Right atrium auricular region (tissue), 2 donors: ENCODE results near the gene CFAP161. TPM values are rescaled to one million over a fixed set of nuclear protein-coding genes. Genes with fewer than 3 reads are reported as not detected.

ENCODE experiments used
- DNase-seq: peaks from one replicate; pipeline ENCODE4 v3.0.0-alpha.2; 2019; ENCODE audit warnings: low spot score
- H3K27ac ChIP-seq, 2 donors: fragments of 200-600 bp; sonication (generic); 1 replicate in 1 of 2; 2 replicates in 1 of 2; pipeline ENCODE4 v1.5.1; 2016 to 2019
- H3K27me3 ChIP-seq, 2 donors: fragments of 200-600 bp; sonication (generic); one replicate each; pipeline versions ENCODE4 v1.5.1 to v1.6.0; 2017 to 2019
- H3K36me3 ChIP-seq: fragments of 200-600 bp; sonication (generic); one replicate; pipeline ENCODE4 v1.5.1; 2016
- H3K4me1 ChIP-seq, 2 donors: fragments of 200-600 bp; sonication (generic); one replicate each; pipeline versions ENCODE4 v1.5.1 to v1.6.0; 2017 to 2019
- H3K4me3 ChIP-seq, 2 donors: fragments of 200-600 bp; sonication (generic); 1 replicate in 1 of 2; 2 replicates in 1 of 2; pipeline ENCODE4 v1.5.1; 2017 to 2019; ENCODE audit warnings: mild to moderate bottlenecking in 1 of 2, moderate library complexity in 1 of 2
- H3K9me3 ChIP-seq, 2 donors: fragments of 200-600 bp; sonication (generic); one replicate each; pipeline ENCODE4 v1.5.1; 2019
- total RNA-seq, 2 donors: library from RNA; depleted of rRNA; stranded (reverse); fragments of >200 nt; gene quantifications; one replicate each; pipeline ENCODE4 v1.1.0, GENCODE V29; 2016
- TF ChIP-seq, protein P1 (sequence below), 2 donors: fragments of 200-600 bp; sonication (generic); IDR thresholded peaks; one replicate each; pipeline ENCODE4 v1.5.1; 2019; ENCODE audit warnings: antibody characterized with exemption in 2 of 2

CFAP161 gene
- total RNA-seq, 2 donors from 2014 or later, result 6.2 TPM; not detected in 1

DNA sequence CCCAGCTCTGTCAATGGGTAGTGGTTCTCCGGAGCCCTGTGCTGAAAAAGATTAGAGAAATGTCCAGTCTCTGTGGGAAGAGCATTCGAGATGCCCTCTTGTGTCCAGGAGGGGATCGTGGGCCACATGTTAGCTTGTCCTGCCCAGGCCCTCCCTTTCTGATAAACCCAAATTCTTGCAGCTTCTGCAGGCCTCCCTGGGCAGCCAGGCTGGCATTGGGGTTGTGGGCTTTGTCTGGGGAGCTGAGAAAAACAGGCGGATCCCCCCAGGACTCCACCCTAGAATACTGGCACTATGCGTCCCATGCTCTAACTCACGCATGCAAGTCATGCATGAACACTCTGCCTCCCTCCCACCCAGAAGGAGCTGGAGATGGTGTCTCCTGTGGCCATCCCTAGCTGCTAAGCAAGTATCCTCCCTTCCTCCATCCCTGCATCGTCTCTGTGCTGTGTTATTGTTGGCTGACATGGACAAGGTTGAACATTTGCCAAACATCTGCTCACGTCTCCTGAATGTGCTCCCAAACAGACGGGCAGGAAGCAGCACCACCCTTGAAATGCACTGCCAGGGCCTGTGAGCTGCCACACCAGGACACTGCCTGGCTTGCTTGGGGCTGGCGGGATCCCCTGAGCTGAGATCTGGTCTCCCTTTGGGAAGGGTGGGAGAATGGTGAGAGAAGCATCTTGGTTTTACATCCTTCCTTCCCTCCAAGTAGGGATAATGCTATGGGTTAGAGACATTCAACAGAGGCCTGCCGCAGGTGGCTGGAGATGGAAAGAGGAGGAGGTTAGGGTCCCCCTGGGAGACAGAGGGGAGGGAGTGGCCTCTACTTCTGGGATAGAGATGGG lies 26.5 kb downstream of the CFAP161 start:
- peak overlapping the region; percentile 34 to 53 for H3K27ac ChIP-seq
- H3K4me1 ChIP-seq, result peaks cover 0 to 27% of the 10 kb centered on the region in 2 donors
- H3K36me3 ChIP-seq, result no peaks in the 10 kb centered on the region
- H3K9me3 ChIP-seq, result no peaks in the 10 kb centered on the region
- no peak overlapping the region for H3K4me3 ChIP-seq
- DNase-seq, result peak; percentile 77
- TF ChIP-seq, protein P1, sequence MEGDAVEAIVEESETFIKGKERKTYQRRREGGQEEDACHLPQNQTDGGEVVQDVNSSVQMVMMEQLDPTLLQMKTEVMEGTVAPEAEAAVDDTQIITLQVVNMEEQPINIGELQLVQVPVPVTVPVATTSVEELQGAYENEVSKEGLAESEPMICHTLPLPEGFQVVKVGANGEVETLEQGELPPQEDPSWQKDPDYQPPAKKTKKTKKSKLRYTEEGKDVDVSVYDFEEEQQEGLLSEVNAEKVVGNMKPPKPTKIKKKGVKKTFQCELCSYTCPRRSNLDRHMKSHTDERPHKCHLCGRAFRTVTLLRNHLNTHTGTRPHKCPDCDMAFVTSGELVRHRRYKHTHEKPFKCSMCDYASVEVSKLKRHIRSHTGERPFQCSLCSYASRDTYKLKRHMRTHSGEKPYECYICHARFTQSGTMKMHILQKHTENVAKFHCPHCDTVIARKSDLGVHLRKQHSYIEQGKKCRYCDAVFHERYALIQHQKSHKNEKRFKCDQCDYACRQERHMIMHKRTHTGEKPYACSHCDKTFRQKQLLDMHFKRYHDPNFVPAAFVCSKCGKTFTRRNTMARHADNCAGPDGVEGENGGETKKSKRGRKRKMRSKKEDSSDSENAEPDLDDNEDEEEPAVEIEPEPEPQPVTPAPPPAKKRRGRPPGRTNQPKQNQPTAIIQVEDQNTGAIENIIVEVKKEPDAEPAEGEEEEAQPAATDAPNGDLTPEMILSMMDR (IDR thresholded peaks at IDR 0.05), result no peak
- H3K27me3 ChIP-seq, result no peaks in the 10 kb centered on the region

GRCh38 chr15:81161160-81161673 lies 27.1 kb downstream of the CFAP161 start:
- Histone ChIP-seq H3K27me3 (no peaks in the 10 kb centered on the region), H3K36me3 (no peaks in the 10 kb centered on the region), H3K27ac (peak overlapping the region; percentile 34 to 53), H3K4me1 (peaks cover 0 to 27% of the 10 kb centered on the region in 2 donors), H3K9me3 (no peaks in the 10 kb centered on the region), H3K4me3 (no peak overlapping the region)
- DNase-seq, result no peak
- TF ChIP-seq, protein P1 (IDR thresholded peaks at IDR 0.05), result no peak

GRCh38 chr15:81161851-81162250 lies 27.8 kb downstream of the CFAP161 start:
- DNase-seq, result no peak
- no peaks in the 10 kb centered on the region for H3K36me3 ChIP-seq
- H3K4me3 ChIP-seq, result no peak overlapping the region
- TF ChIP-seq, protein P1 (IDR thresholded peaks at IDR 0.05), result no peak
- H3K27me3 ChIP-seq, result no peaks in the 10 kb centered on the region
- no peaks in the 10 kb centered on the region for H3K9me3 ChIP-seq
- H3K27ac ChIP-seq, result peak overlapping the region in 1 of 2 donors; percentile 9
- H3K4me1 ChIP-seq, result peaks cover 0 to 31% of the 10 kb centered on the region in 2 donors

GRCh38 chr15:81163961-81164800 lies 30.1 kb downstream of the CFAP161 start:
- H3K27me3 ChIP-seq, result no peaks in the 10 kb centered on the region
- H3K4me1 ChIP-seq, result peaks cover 0 to 34% of the 10 kb centered on the region in 2 donors
- TF ChIP-seq, protein P1 (IDR thresholded peaks at IDR 0.05), result no peak
- no peak overlapping the region for H3K27ac ChIP-seq
- DNase-seq, result no peak
- H3K9me3 ChIP-seq, result no peaks in the 10 kb centered on the region
- H3K4me3 ChIP-seq, result no peak overlapping the region
- H3K36me3 ChIP-seq, result no peaks in the 10 kb centered on the region

DNA sequence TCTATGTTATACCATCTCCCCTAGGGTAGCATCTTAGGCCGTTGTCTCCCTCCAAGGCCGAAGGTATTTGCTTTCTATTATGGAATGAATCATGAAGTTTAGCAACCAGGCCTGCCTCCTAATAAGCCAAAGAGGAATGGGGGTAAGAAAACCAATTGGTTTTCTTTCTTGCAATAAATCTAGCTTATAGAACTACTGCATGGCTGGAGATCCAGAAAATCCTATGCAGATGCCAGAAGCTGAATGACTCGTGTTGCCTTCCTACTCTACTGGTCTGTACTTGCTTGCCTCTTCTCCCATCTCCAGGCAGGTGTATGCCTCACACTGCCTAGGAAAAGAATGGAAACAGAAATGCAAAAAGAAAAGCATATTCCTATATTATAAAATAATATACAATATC lies 31.5 kb downstream of the CFAP161 start:
- peaks cover 0 to 27% of the 10 kb centered on the region in 2 donors for H3K4me1 ChIP-seq
- no peaks in the 10 kb centered on the region for H3K36me3 ChIP-seq
- TF ChIP-seq, protein P1 (IDR thresholded peaks at IDR 0.05), result no peak
- no peak overlapping the region for H3K4me3 ChIP-seq
- no peaks in the 10 kb centered on the region for H3K27me3 ChIP-seq
- no peaks in the 10 kb centered on the region for H3K9me3 ChIP-seq
- no peak for DNase-seq
- H3K27ac ChIP-seq, result no peak overlapping the region
